Endodermal cell (in vitro differentiated cells): Measurements from ENCODE around the gene HMGCLL1. TPM values are rescaled to one million over a fixed set of nuclear protein-coding genes. Genes with fewer than 3 reads are reported as not detected.

ENCODE experiments used
- DNase-seq: peaks from one replicate; pipeline ENCODE4 v3.0.0-alpha.2; 2017
- H3K27ac ChIP-seq: 2 replicates; pipeline ENCODE4 v1.5.1; 2013; ENCODE audit warnings: mild to moderate bottlenecking, low read depth, low read length, moderate library complexity
- H3K27me3 ChIP-seq: 2 replicates; pipeline ENCODE4 v1.6.1; 2013; ENCODE audit warnings: mild to moderate bottlenecking, low read length, moderate library complexity; ENCODE audit not compliant: insufficient read depth, control insufficient read depth, poor library complexity, severe bottlenecking
- H3K36me3 ChIP-seq: 2 replicates; pipeline ENCODE4 v1.7.0; 2013; ENCODE audit warnings: mild to moderate bottlenecking, low read length, moderate library complexity; ENCODE audit not compliant: control insufficient read depth, insufficient read depth
- H3K4me1 ChIP-seq: one replicate; pipeline ENCODE4 v1.7.0; 2013; ENCODE audit warnings: low read length; ENCODE audit not compliant: control insufficient read depth, insufficient read depth
- H3K4me3 ChIP-seq: 2 replicates; pipeline ENCODE4 v1.5.1; 2013; ENCODE audit warnings: mild to moderate bottlenecking, low read length, moderate library complexity
- H3K9ac ChIP-seq: 2 replicates; pipeline ENCODE4 v1.6.1; 2013; ENCODE audit warnings: mild to moderate bottlenecking, low read length, moderate library complexity; ENCODE audit not compliant: poor library complexity, severe bottlenecking; ENCODE audit errors: extremely low read depth
- H3K9me3 ChIP-seq: 2 replicates; pipeline ENCODE4 v1.6.1; 2013; ENCODE audit warnings: mild to moderate bottlenecking, low read length, moderate library complexity; ENCODE audit not compliant: control insufficient read depth
- H3K27ac Mint-ChIP-seq: 2 replicates; pipeline ENCODE4 v1.8.0; 2020; ENCODE audit warnings: mixed read lengths
- H3K27me3 Mint-ChIP-seq: 2 replicates; pipeline ENCODE4 v1.8.0; 2021; ENCODE audit warnings: mild to moderate bottlenecking, mixed read lengths; ENCODE audit not compliant: insufficient read depth
- H3K36me3 Mint-ChIP-seq: 2 replicates; pipeline ENCODE4 v1.8.0; 2020; ENCODE audit warnings: low read depth, mixed read lengths
- H3K4me1 Mint-ChIP-seq: 2 replicates; pipeline ENCODE4 v1.8.0; 2020; ENCODE audit warnings: mixed read lengths
- H3K4me3 Mint-ChIP-seq: 2 replicates; pipeline ENCODE4 v1.8.0; 2020; ENCODE audit warnings: mild to moderate bottlenecking, moderate library complexity, mixed read lengths
- H3K9me3 Mint-ChIP-seq: 2 replicates; pipeline ENCODE4 v1.8.0; 2020; ENCODE audit warnings: mild to moderate bottlenecking, mixed read lengths
- CTCF ChIP-seq: fragments of 200-600 bp; sonication (generic); conservative IDR thresholded peaks from 2 replicates; pipeline ENCODE4 v1.5.0; 2021; ENCODE audit warnings: antibody characterized with exemption, mild to moderate bottlenecking
- WGBS, 2 experiments: methylation state at CpG; one replicate each; pipeline versions ENCODE4 v1.1.5 to v1.1.7; 2013; ENCODE audit warnings: missing lambda C conversion rate in 2 of 2, mixed read lengths in 1 of 2; ENCODE audit not compliant: insufficient coverage in 1 of 2, insufficient read length in 1 of 2; 5-methylcytosine and 5-hydroxymethylcytosine counted together
- total RNA-seq, 2 donors: library from RNA; stranded (reverse); fragmentation: NEBNext Ultra II Directional in 1 of 2; extraction: Animal tissue kit (Norgen Biotek cat#: 25700) in 1 of 2; gene quantifications; 2 replicates in 1 of 2; 3 replicates in 1 of 2; pipeline ENCODE4 v1.2.1, GENCODE V29; 2021

Gene HMGCLL1
- total RNA-seq, 2 donors from 2014 or later, result 0.20 to 0.60 TPM

- Mint-ChIP-seq H3K36me3 (no peaks in the 10 kb centered on the region), H3K27ac (no peak overlapping the region), H3K27me3 (no peaks in the 10 kb centered on the region), H3K9me3 (peaks cover 5% of the 10 kb centered on the region), H3K4me1 (peaks cover 1% of the 10 kb centered on the region), H3K4me3 (no peak overlapping the region)
- Histone ChIP-seq H3K36me3 (no peaks in the 10 kb centered on the region), H3K4me3 (no peak overlapping the region), H3K27me3 (no peaks in the 10 kb centered on the region), H3K27ac (no peak overlapping the region), H3K9me3 (no peaks in the 10 kb centered on the region), H3K4me1 (no peaks in the 10 kb centered on the region), H3K9ac (no peak overlapping the region)
- no peak for TF ChIP-seq CTCF
- DNase-seq, result no peak
- WGBS, 2 experiments, result 92 to 93% methylated on average over 5 to 7 of the region's 7 CpGs
Measured at GRCh38 chr6:55405474-55406235, 173.3 kb downstream of the HMGCLL1 start.

GRCh38 chr6:55399351-55399750, 179.6 kb downstream of the HMGCLL1 start:
- H3K36me3 ChIP-seq, result no peaks in the 10 kb centered on the region
- no peaks in the 10 kb centered on the region for H3K27me3 ChIP-seq
- H3K9ac ChIP-seq, result no peak overlapping the region
- no peak for TF ChIP-seq CTCF
- Mint-ChIP-seq H3K27ac (no peak overlapping the region), H3K4me1 (no peaks in the 10 kb centered on the region), H3K27me3 (no peaks in the 10 kb centered on the region), H3K9me3 (no peaks in the 10 kb centered on the region), H3K36me3 (no peaks in the 10 kb centered on the region), H3K4me3 (no peak overlapping the region)
- no peak overlapping the region for H3K4me3 ChIP-seq
- H3K4me1 ChIP-seq, result no peaks in the 10 kb centered on the region
- DNase-seq, result no peak
- WGBS, 2 experiments, result 100% methylated on average over 1 of the region's 1 CpG; no CpG with 5 or more reads in 1 of the 2 experiments
- no peak overlapping the region for H3K27ac ChIP-seq
- no peaks in the 10 kb centered on the region for H3K9me3 ChIP-seq

- no peaks in the 10 kb centered on the region for H3K27me3 Mint-ChIP-seq
- no peak overlapping the region for H3K9ac ChIP-seq
- no peaks in the 10 kb centered on the region for H3K36me3 ChIP-seq
- no peak overlapping the region for H3K27ac Mint-ChIP-seq
- no peaks in the 10 kb centered on the region for H3K4me1 Mint-ChIP-seq
- no peak overlapping the region for H3K4me3 Mint-ChIP-seq
- no peak for DNase-seq
- TF ChIP-seq CTCF, result no peak
- H3K4me1 ChIP-seq, result no peaks in the 10 kb centered on the region
- no peaks in the 10 kb centered on the region for H3K27me3 ChIP-seq
- H3K4me3 ChIP-seq, result no peak overlapping the region
- H3K36me3 Mint-ChIP-seq, result no peaks in the 10 kb centered on the region
- no peaks in the 10 kb centered on the region for H3K9me3 ChIP-seq
- 94 to 97% methylated on average over 2 to 3 of the region's 3 CpGs for WGBS, 2 experiments
- no peak overlapping the region for H3K27ac ChIP-seq
- no peaks in the 10 kb centered on the region for H3K9me3 Mint-ChIP-seq
Measured at GRCh38 chr6:55397986-55398385, 181.0 kb downstream of the HMGCLL1 start.
